H1 (cell line): ENCODE data around the gene CA10.

ENCODE experiments used
- CEBPB ChIP-seq: IDR thresholded peaks from 2 replicates; pipeline ENCODE4 v1.6.1; 2012; ENCODE audit warnings: low read depth, low read length
- EGR1 ChIP-seq: IDR thresholded peaks from 2 replicates; pipeline ENCODE4 v1.6.1; 2011; ENCODE audit warnings: low read depth, low read length, borderline replicate concordance
- EZH2 ChIP-seq: fragments of 200-600 bp; sonication (generic); IDR thresholded peaks from 2 replicates; pipeline ENCODE4 v1.7.1; 2012; ENCODE audit warnings: low read depth, mild to moderate bottlenecking, moderate library complexity, low read length, inconsistent platforms; ENCODE audit not compliant: severe bottlenecking
- GABPA ChIP-seq: IDR thresholded peaks from 2 replicates; pipeline ENCODE4 v1.6.1; 2011; ENCODE audit warnings: mild to moderate bottlenecking, low read length, moderate library complexity, borderline replicate concordance; ENCODE audit not compliant: insufficient read depth
- HDAC6 ChIP-seq: IDR thresholded peaks from one replicate; pipeline ENCODE4 v1.7.1; 2012; ENCODE audit warnings: low read depth, mild to moderate bottlenecking, inconsistent platforms, low read length, moderate library complexity
- KDM1A ChIP-seq: fragments of 200-600, 300-600 bp; sonication (generic); IDR thresholded peaks from 2 replicates; pipeline ENCODE4 v1.7.1; 2016; ENCODE audit warnings: mild to moderate bottlenecking, low read length, borderline replicate concordance
- NANOG ChIP-seq: IDR thresholded peaks from 2 replicates; pipeline ENCODE4 v1.6.1; 2011; ENCODE audit warnings: low read length, low read depth, mild to moderate bottlenecking, inconsistent platforms; ENCODE audit not compliant: insufficient read depth, poor library complexity, severe bottlenecking
- POLR2A ChIP-seq, 2 experiments: IDR thresholded peaks; 1 replicate in 1 of 2; 2 replicates in 1 of 2; pipeline ENCODE4 v1.6.1; 2011; ENCODE audit warnings: low read depth in 2 of 2, low read length in 2 of 2, mild to moderate bottlenecking in 2 of 2; ENCODE audit errors: control extremely low read depth in 1 of 2
- POLR2AphosphoS5 ChIP-seq: IDR thresholded peaks from 2 replicates; pipeline ENCODE4 v1.6.1; 2011; ENCODE audit warnings: low read depth, low read length
- RBBP5 ChIP-seq: IDR thresholded peaks from 2 replicates; pipeline ENCODE4 v1.7.1; 2012; ENCODE audit warnings: low read depth, mild to moderate bottlenecking, inconsistent platforms, low read length, moderate library complexity, borderline replicate concordance
- SP2 ChIP-seq: IDR thresholded peaks from 2 replicates; pipeline ENCODE4 v1.6.1; 2012; ENCODE audit warnings: mild to moderate bottlenecking, low read length, inconsistent platforms
- TF ChIP-seq, protein P1 (sequence below), 3 experiments: IDR thresholded peaks; 1 replicate in 2 of 3; 2 replicates in 1 of 3; pipeline versions ENCODE4 v1.5.1 to v1.6.1; 2011; ENCODE audit warnings: low read length in 3 of 3, mild to moderate bottlenecking in 3 of 3, inconsistent platforms in 2 of 3, low read depth in 1 of 3, moderate library complexity in 1 of 3; ENCODE audit not compliant: insufficient read depth in 1 of 3; ENCODE audit errors: control extremely low read depth in 1 of 3
- TF ChIP-seq, protein P2 (sequence below): IDR thresholded peaks from 2 replicates; pipeline ENCODE4 v1.6.1; 2012; ENCODE audit warnings: inconsistent platforms

- no peak for TF ChIP-seq HDAC6
- no peak for TF ChIP-seq EGR1
- TF ChIP-seq GABPA, result no peak
- TF ChIP-seq EZH2, result no peak
- TF ChIP-seq RBBP5, result no peak
- no peak for TF ChIP-seq NANOG
- TF ChIP-seq KDM1A, result no peak
- TF ChIP-seq, protein P1, sequence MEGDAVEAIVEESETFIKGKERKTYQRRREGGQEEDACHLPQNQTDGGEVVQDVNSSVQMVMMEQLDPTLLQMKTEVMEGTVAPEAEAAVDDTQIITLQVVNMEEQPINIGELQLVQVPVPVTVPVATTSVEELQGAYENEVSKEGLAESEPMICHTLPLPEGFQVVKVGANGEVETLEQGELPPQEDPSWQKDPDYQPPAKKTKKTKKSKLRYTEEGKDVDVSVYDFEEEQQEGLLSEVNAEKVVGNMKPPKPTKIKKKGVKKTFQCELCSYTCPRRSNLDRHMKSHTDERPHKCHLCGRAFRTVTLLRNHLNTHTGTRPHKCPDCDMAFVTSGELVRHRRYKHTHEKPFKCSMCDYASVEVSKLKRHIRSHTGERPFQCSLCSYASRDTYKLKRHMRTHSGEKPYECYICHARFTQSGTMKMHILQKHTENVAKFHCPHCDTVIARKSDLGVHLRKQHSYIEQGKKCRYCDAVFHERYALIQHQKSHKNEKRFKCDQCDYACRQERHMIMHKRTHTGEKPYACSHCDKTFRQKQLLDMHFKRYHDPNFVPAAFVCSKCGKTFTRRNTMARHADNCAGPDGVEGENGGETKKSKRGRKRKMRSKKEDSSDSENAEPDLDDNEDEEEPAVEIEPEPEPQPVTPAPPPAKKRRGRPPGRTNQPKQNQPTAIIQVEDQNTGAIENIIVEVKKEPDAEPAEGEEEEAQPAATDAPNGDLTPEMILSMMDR (IDR thresholded peaks at IDR 0.05; ENCODE audit: control extremely low read depth in 1 of 3, insufficient read depth in 1 of 3, low read depth in 1 of 3, low read length in 3 of 3), result no peak
- TF ChIP-seq, protein P2, sequence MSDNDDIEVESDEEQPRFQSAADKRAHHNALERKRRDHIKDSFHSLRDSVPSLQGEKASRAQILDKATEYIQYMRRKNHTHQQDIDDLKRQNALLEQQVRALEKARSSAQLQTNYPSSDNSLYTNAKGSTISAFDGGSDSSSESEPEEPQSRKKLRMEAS, result no peak
- TF ChIP-seq CEBPB, result no peak
- no peak for TF ChIP-seq SP2
- TF ChIP-seq POLR2AphosphoS5, result no peak
- TF ChIP-seq POLR2A (IDR thresholded peaks at IDR 0.05; ENCODE audit: control extremely low read depth in 1 of 2, low read depth in 2 of 2, low read length in 2 of 2), result no peak
These were observed 196.8 kb downstream of the CA10 start for GRCh38 chr17:51961689-51962088.
